ENCODE results near the gene JMJD4. TPM values are rescaled to one million over a fixed set of nuclear protein-coding genes. Genes with fewer than 3 reads are reported as not detected.

The JMJD4 gene
- total and polyA plus RNA-seq, 2 of the 8 experiments (the other 6 are each of a cell fraction or from before 2014, with no cell fraction given): 13.2 to 23.3 TPM

GRCh38 chr1:227760377-227760776 lies 25.3 kb upstream of the JMJD4 start (continued):
- TF ChIP-seq TAF7 (optimal IDR thresholded peaks at IDR 0.05; ENCODE audit: borderline replicate concordance, low read depth, low read length): no peak
- no peak for TF ChIP-seq TCF12 (IDR thresholded peaks at IDR 0.05; ENCODE audit: low read depth, low read length)
- TF ChIP-seq JUND (IDR thresholded peaks at IDR 0.05; ENCODE audit: low read length): no peak
- TF ChIP-seq POLR2AphosphoS5 (IDR thresholded peaks at IDR 0.05; ENCODE audit: low read depth, low read length): no peak
- TF ChIP-seq TBP (IDR thresholded peaks at IDR 0.05; ENCODE audit: low read depth, low read length): no peak
- TF ChIP-seq BCL11A (IDR thresholded peaks at IDR 0.05; ENCODE audit: low read depth in 2 of 2, low read length in 2 of 2): no peak

Data from H1 (cell line).